ENCODE results near the gene STRBP.
"Not testable (repeated sequence)": the region's sequence is repeated elsewhere in the genome, so short reads cannot be mapped to it uniquely, and the experiment has no call there.

STRBP gene

DNA sequence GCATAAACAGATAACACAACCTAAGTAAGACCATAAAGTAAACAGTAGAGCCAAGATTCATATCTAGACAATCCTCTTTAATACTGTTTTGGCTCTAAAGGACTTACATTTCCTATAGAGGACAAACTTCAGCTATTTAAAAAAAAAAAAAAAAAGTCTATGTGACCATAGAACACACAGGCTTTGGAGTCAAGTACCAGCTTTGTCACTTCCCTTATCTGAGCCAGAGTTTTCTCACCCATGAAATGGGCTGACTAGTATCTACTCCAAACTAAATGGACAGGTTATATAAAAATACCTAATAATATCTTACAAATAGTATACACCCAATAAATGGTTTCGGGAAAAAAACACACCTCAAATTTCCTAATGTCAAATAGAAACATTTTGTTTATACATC, 81.3 kb downstream of the STRBP start:
- DNase-seq = no peak

DNA sequence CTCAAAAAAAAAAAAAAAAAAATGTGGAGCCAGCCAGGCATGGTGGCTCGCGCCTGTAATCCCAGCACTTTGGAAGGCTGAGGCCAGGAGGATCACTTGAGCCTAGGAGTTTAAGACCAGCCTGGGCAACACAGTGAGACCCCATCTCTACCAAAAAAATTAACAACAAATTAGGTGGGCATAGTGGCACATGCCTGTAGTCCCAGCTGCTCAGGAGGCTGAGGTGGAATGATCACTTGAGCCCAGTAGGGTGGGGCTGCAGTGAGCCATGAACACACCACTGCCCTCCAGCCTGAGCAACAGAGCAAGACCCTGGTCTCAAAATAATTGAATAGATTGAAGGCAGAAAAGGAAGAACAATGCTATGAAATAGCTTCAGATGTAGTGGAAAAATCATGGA, 82.4 kb downstream of the STRBP start:
- not testable (repeated sequence) for DNase-seq

DNA sequence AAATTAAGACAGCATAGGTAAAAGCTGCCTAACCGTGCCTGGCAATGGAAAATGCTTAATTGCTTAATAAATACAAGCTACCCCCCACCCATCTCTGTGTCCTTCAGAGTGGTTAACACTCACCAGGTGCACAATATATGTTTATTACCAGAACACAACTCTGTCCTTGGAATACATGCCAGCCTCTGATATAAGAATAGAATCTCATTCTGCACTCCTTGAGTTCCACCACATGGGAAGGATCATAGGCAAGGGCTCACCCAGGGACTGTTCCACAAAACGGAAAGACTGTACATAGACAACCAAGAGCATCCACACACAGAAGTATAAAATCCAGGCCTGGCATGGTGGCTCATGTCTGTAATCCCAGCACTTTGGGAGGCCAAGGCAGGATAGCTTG, 91.4 kb downstream of the STRBP start:
- no peak for DNase-seq

DNA sequence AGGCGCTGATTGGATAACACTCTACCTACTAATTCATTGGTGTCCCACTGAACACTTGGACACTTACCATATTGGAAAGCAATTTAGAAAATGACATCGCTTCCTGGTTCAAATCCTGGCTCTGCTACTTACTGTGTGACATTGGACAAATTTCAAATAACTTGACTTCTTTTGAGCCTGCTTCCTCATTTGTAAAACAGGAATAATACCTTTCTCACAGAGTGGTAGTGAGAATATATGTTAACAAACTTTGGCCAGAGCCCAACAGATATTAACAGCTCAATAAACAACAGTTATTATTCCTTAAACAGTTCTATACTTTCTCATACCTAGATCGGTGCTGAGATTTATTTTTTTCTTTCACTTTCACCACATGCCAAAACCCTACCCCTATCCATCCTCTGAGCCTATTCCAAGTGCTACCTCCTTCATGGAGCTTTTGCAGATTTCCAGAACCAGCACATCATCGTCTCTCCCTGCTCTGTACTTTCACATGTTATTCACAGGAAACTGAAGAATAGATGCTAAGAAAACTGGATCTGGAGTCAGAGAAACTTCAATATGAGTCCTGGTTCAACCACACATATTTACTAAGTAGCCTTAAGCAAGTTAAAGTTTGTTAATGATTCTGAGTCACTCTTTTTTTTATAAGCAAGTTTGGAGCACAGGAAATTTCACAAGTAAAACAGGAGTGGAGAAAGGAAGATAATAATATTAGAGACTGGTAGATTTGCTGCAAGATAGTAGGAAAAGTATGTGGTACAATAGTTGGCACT, 92.3 kb downstream of the STRBP start:
- DNase-seq = no peak

DNA sequence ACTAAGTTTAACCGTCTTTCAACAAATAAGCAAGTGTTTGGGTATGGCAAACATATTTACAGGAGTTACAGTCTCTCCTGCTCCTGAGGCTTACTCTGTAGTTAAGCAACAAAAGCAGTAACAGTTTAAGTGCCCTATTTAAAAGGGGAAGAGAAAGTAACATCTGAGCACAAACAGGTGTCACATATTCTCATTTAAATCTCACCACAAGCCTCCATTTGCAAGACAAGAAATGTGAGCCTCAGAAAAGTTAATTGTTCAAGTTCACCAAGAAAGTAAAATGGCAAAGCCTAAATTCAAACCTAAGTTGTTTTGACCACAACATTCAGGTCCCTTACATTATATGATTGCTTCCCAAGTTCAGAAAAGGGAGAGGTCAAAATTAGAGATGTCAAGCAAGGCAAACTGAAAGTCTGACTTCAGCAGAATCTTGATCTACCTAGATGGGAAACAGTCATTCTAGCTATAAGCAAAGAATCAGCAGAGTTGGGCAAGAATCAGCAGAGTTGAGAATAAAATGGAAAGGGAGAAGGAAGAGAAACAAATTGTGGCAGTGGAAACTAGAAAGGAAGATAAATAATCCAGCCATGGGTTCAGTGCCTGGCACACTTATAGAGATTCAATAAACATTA, 93.4 kb downstream of the STRBP start:
- DNase-seq = no peak

DNA sequence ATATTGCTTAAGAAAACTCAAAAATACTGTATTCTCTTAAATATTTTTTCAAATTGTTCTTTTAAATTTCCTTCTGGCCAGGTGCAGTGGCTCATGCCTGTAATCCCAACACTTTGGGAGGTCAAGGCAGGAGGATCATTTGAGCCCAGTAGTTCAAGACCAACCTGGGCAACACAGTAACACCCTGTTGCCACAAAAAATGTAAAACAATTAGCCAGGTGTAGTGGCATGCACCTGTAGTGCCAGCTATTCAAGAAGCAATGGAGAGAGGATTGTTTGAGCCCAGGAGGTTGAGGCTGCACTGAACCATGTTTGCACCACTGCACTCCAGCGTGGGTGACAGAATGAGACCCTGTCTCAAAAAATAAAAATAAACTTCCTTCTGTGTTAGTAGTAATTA, 94.3 kb downstream of the STRBP start:
- no peak for DNase-seq

DNA sequence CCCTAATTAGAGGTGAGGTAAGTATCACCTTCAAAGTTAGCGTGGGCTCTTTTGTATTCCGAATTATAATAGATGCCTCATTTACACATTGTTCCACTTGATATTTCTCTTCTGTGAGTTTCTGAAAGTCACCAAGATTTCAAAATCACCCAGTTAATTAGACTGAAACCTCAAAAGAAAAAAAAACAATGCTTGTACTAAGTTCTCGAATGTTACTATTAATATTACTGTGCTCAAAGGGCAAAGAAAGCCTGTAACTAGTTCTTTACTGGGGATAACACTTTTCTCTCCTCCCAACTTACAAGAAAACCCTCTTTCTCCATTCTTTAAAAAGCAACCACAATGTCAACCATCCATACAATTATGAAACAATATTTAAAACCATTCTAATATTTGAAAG, 98.5 kb downstream of the STRBP start:
- DNase-seq = no peak

DNA sequence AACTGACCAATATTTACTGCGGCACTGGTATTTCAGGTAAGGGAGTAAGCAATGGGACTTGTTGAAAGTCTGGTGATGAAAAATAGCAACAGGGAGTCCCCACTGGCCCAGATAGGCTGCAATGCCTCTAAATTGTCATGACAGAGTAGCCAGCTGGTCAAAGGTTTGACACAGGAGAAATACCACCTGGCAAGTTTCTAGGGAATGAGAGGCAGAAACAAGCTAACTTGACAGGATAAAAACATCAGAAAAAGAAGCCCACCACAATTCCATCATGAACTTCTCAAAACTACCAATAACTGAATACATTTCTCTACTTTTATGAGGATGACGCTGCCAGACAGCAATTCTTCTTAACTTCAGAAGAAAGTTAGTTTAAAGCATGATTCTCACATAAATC, 99.8 kb downstream of the STRBP start:
- DNase-seq = no peak

DNA sequence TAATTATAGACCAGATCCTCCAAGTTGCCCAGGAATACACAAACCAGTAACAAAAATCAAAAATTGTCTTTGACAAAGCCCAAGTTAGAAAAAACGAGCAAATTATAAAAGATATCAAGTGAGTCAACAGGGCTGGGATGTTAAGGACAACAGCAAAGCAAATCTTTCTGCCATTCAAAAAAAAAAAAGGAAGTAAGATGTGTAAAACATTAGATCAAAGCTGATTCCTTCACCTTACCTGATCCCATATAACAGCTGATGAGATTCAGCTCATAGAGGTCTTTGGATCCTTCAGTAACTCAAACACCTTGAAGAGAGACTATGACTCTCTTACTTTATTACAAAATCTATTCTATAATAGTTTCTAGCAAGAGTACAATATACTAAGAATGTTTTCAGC, 100.9 kb downstream of the STRBP start:
- no peak for DNase-seq

DNA sequence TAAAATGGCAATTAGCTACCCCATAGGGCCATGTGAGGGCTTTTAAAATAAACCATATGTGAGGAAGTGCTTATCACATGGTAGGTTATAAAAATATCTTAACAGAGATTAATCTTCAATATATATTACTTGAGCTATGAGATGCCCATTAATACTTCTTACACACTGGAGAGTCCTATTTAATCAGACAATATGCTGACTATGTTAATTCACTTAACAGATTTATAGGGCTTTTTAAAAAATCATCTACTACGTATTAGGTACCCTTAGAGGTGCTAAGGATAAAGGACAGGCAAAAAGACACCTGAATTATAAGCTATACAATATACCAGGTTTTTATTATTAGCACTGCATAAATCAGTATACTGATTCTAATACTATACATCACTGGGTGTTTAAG, 102.6 kb downstream of the STRBP start:
- DNase-seq = no peak

DNA sequence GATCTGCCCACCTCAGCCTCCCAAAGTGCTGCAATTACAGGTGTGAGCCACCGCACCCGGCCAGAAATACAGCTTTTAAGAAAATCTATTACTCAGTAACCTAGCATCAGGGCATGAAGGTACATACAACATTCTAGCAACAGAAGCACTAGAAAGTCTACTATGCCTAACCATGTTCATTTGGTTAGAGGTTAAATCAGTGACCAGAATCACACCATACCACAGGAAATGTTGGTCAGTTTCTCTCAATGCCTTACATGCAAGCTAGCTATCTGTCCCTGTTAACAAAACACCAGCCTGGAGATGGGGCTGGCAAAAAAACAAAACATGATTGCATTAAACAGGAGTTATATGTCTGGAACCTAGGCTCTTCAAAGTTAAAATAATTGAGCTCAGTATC, 104.1 kb downstream of the STRBP start:
- DNase-seq = no peak

DNA sequence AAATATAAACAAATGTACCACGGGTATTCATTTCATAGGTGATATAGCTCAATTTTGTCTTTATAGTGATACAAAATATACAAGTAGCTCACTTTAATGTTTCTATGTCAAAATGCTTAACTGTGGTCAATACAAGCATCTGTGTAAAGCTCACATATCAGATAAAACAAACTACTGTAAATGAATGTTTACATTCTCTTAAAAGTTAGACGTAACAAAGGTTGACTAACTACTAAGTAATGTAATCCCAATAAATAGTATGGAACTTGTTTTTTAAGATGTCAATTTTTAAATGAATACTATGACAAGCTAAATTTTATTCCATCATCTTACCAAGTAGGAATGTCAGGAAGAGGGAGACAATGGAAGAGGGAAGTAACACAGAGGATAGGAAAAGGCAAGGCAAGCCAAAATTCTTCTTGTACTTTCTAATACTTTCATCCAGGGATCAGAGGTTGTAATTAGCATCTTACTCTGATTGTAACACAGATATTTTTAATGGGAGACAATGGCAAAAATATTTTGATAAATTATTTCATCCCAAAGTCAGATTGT, 105.5 kb downstream of the STRBP start:
- no peak for DNase-seq

DNA sequence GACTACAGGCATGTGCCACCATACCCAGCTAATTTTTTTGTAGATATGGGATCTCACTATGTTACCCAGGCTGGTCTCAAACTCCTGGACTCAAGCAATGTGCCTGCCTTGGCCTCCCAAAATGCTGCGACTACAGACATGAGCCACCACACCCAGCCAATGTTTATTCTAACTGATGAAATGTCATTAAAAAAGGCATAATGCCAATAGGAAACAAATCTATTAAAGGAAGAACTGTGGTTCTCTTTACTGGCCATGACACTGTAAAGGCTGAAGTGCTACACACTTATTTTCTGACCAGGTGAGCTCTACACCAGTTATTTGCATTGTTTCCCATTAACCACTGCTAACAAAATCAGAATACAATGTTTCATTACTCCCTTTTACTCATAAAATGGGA, 106.0 kb downstream of the STRBP start:
- no peak for DNase-seq

DNA sequence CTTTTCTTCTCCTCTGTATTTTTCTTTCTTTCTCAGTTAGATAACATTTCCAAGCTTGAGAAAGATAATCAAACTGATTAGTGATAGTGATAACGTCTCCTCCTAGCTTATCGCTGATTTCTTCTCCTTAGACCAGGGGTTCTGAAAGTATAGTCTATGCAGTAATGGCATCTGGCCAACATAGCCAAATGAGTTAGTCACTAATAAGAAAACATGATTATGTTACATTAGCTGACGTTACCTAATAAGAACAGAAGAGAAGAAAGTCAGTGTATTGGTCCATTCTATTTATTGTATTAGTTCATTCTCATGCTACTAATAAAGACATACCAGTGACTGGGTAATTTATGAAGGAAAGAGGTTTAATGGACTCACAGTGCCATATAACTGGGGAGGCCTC, 111.2 kb downstream of the STRBP start:
- DNase-seq = no peak

DNA sequence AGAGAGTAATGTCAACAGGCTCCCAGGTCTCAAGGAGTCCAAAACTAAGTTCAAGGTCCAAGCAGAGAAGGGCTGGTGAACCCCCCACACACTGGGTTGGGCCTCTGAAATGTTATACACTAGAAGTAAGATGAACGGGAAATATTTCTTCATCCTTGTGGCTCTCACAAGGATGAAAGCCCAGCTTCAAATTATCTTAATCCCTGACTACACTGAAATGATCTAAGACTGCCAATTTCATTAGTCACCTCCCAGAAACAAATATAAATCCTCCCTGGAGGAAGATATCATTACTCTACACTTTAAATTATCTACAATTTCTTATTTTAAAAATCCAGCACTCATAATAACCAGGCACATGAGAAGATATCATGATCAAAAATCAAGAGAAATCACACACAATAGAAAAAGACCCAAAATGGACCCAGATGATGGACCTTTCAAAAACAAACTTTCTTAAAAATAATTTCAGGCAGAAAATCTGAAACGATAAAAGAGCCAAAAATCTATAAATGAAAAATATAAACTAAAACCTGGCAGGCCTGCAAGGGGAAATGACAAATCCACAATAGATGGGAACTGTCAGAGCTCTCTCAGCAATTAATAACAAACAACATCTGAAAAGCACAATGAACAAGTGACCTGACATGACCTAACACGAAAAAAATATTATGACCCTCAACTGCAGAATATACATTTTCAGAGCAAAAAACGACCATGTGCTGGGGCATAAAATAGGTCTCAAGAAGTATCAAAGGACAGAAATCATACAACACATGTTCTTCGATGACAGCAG, 117.5 kb downstream of the STRBP start:
- no peak for DNase-seq

DNA sequence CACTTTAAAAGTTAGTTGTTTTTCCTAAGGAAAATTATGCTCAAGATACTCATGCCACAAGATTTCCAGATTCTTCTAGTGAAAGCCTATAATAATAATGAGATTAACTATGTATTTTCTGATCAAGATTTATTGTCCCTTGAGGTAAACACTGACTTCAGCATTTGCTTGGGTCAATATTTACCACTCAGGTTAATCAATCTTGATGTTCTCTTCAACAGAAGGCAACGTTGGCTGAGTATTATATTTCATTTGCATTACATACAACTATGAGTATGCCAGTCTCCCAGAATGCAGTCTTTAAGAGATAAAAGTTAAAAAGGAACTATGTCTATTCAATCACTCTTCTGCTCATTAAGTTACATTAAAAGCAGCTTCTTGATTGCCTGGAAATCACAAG, 119.3 kb downstream of the STRBP start:
- DNase-seq = no peak

DNA sequence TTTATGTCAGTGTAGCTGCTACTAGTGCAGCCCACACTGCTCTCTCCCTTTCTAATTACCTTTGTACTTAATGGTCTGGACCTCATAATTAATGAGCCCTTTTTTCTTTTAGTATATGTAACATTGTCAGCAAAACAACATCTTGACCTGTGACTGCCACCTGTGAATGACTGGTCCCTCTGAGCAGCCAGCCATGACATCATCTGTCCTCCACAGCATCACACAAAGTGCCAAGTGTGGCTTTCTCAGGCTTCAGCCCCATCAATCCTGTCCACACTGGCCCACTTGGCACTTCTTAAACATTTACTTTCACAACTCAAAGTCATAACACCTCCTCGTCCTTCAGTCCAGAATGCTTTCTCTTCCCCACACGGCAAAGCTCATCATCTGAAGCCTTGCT, 130.2 kb downstream of the STRBP start:
- no peak for DNase-seq

DNA sequence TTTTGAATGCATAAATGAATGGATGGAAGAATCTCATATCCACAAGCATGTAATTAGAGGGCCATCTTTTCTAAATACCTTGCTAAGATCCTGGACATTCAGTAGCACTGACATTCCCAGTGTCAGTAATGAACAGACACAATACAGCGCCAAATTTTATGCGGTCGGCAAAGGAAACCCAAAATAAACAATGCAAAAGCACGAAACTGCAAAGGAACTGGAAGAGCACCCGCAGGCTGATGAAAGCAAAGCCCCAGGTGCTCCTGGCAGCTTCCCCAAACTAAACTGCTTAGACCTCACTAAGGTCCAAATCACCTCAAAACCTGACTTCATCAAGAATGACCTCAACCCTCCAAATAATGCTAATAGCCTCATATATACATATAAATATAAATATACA, 133.0 kb downstream of the STRBP start:
- no peak for DNase-seq

DNA sequence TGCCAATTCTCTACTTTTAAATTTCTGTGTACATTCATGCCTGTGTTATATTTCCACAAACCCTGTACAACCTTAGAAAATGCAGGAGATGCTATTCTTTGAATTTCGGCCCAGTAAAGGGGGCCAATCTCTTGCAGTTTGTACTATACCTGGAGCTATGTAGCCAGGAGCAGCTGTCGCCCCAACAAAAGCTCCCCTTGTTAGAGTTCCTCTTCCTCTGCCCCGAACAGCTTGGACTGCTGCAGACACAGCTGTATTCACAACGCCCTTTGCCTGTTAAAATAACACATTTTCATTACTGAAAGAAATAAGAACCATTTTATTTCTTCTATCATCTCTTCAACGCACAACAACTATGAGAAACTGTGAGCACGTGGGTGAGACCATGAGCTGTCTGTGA, 135.7 kb downstream of the STRBP start:
- DNase-seq = no peak

DNA sequence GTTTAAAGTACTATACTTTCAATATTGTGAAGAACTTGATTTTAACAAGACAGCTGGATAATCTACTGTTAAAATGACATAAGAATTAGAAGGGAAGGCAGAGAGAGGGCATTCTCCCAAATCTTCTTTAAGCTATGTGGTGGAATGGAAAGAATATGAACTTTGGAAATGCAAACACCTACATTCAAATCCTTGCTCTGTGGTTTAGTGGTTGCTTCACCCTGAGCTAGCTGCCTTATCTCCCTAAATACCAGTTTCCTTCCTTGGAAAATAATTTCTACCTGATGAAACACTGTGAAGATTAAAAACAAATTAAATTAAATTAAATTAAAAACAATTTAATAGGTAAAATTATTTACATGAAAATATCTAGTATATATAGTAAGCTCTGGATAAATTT, 136.4 kb downstream of the STRBP start:
- DNase-seq = no peak

DNA sequence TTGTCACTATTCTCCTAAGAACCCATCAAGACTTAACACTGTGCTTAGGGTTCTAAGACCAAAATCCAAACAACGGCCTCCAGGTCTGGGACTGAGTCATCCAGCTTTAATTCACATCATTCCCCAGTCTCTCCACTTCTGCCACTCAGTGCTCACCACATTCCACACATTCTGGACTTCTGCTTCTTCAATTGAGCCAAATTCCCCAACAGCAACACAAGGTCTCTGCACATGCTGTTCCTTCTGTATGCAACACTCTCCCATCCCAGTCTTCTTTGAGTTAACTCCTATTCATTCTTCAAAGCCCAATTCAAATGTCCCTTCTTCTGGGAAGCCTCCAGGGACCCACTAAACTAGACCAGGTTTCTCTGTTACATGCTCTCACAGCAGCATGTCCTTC, 137.1 kb downstream of the STRBP start:
- DNase-seq = no peak

DNA sequence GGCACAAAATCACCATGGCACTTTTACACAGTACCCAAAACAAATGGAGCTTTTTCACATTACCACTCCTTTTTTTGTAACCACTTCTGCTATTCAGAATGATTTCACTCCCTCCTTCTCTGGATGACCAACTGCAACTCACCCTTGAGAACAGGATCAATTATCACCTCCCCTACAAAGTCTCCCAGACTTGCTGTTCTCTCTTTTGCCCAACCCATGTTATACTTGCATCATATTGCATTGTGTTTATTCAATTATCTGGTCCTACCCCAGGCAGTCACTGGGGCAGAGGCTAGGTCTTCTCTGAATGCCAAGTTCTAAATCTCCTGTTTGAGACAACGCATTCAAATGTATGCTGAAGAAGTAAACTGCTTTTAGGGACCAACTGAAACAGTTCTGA, 139.0 kb downstream of the STRBP start:
- no peak for DNase-seq

DNA sequence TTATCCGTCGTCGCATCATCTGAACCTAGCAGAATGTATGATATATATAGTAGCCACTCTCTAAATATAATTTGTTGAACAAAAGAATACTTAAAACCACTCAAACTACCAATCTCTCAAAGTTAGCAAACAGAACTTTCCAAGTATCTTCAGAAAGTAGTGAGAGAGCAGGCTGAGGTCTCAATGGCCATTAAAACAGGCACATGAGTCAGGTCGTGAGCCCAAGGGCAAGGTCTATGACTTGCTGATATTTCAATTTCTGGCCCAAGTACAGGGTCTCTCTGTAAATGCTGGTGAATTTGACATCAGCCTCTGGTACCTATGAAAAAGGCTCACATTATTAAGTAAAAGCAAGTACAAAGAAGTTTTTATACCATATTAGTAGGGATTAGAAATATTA, 139.8 kb downstream of the STRBP start:
- no peak for DNase-seq

DNA sequence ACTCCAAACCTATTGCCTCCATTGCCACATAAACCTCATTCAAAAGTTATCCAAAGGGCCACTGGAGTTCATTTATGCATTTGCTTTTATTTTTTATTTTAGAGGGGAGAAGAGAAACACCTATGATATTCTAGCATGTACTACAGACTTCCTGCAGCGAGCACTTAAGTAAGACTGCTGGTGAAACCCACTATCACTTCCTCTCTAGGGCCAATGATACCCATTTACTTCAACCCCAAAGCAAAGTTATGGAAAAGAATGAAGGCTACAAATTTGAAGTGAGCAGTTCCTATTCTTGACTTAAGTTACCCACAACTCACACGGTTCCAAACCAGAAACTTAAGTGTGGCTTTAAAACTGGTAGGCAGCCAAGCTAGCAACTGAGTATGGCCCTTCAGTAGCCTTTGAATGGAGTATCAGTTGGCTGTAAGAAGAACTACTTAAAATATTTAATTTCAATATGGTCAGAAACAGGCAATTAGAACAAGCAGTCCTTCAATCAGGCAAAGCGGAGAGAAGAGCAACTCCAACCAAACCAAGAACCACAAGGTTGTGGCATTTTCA, 140.8 kb downstream of the STRBP start:
- no peak for DNase-seq
